ENCODE results near the gene GAB2.

DNA sequence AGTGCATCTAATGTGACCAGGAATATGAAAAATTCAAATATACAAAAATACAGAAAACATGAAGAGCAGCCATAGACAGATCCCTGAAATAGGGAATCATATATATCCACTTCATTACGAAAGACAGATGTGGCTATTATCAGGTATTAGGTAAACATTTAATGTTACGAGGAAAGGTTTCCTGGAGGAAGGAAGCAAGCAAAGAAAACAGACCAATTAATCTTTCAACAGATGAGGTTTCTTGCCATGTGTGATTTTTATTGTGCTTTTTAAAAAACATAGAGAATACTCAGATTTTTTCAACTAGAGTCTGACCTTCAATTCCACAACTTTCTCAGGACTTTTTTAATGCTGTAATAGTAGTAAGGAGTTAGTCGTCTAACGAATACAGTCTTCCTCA, 24.3 kb upstream of the GAB2 start:
- TF ChIP-seq POLR2AphosphoS5 (IDR thresholded peaks at IDR 0.05) (no peak), CTCF (IDR thresholded peaks at IDR 0.05) (no peak)

All from stomach (tissue), 4 donors.